ENCODE results near the gene POU2F1. TPM values are rescaled to one million over a fixed set of nuclear protein-coding genes. Genes with fewer than 3 reads are reported as not detected.
A peak's percentile ranks its signal among the peaks of the same experiment; 100 is the strongest.

POU2F1 gene
- total and polyA plus RNA-seq, 2 experiments from 2014 or later: 38.8 to 66.1 TPM

- Histone ChIP-seq H3F3A (replicated peaks; ENCODE audit: low read depth) (0 out of 2 replicates have a peak, but pooled peaks cover 2% of the 10 kb centered on the region), H4K20me1 (replicated peaks; ENCODE audit: insufficient read depth) (no peaks in the 10 kb centered on the region; the same call in 1 of the 2 replicates), H3K9me2 (ENCODE audit: insufficient read depth) (no peaks in the 10 kb centered on the region), H2AFZ (no peak overlapping the region), H3K4me2 (peak overlapping the region; percentile 82), H3K4me3 (peak overlapping the region; percentile 58), H3K4me1 (ENCODE audit: insufficient read depth) (peaks cover 59% of the 10 kb centered on the region), H3K79me2 (replicated peaks; ENCODE audit: insufficient read depth) (peaks cover 65% of the 10 kb centered on the region), H3K36me3 (ENCODE audit: insufficient read depth) (no peaks in the 10 kb centered on the region), H3K27ac (ENCODE audit: low read depth) (no peak overlapping the region), H3K27me3 (ENCODE audit: insufficient read depth) (no peaks in the 10 kb centered on the region)
- TF ChIP-seq CTCF (conservative IDR thresholded peaks at IDR 0.05; ENCODE audit: low read depth in 2 of 2) (no peak), ZNF114 (CRISPR knock-in tag; IDR thresholded peaks at IDR 0.05) (no peak), ETS1 (IDR thresholded peaks at IDR 0.05) (no peak), EZH2phosphoT487 (IDR thresholded peaks at IDR 0.05; ENCODE audit: unreplicated experiment) (no peak), EZH2 (IDR thresholded peaks at IDR 0.05; ENCODE audit: low read depth, unreplicated experiment) (no peak), CREB1 (CRISPR knock-in tag; IDR thresholded peaks at IDR 0.05; ENCODE audit: low read depth) (no peak), ZNF462 (CRISPR knock-in tag; IDR thresholded peaks at IDR 0.05) (no peak), ZNF331 (CRISPR knock-in tag; IDR thresholded peaks at IDR 0.05; ENCODE audit: low read depth) (no peak), NANOG (IDR thresholded peaks at IDR 0.05; ENCODE audit: borderline replicate concordance) (no peak), POLR2AphosphoS5 (IDR thresholded peaks at IDR 0.05; ENCODE audit: low read depth) (no peak), JUNB (IDR thresholded peaks at IDR 0.05; ENCODE audit: unreplicated experiment) (no peak), REST (IDR thresholded peaks at IDR 0.05; ENCODE audit: unreplicated experiment) (no peak), STAT1 (IDR thresholded peaks at IDR 0.05; ENCODE audit: unreplicated experiment) (no peak)
- H3K4me3 Mint-ChIP-seq: peak overlapping the region; percentile 88
- H3K36me3 Mint-ChIP-seq (ENCODE audit: low read depth): peaks cover 3% of the 10 kb centered on the region; the same call in 1 of the 3 replicates
- ATAC-seq (no peak), DNase-seq (ENCODE audit: low spot score) (no peak)
- H3K27ac Mint-ChIP-seq: no peak overlapping the region; the same call in 1 of the 2 replicates
- peaks cover 13% of the 10 kb centered on the region for H3K27me3 Mint-ChIP-seq (ENCODE audit: insufficient read depth, low read depth, poor library complexity)
- peaks cover 61% of the 10 kb centered on the region for H3K4me1 Mint-ChIP-seq
- H3K9me3 Mint-ChIP-seq: peaks cover 3% of the 10 kb centered on the region; the same call in 1 of the 3 replicates
These were observed 2.7 kb downstream of the POU2F1 start for GRCh38 chr1:167223144-167224103.
